WTC11 (cell line): ENCODE data around the gene EIF2S3. TPM values are rescaled to one million over a fixed set of nuclear protein-coding genes. Genes with fewer than 3 reads are reported as not detected.

Source experiments
- ATAC-seq: fragments of 200-7000 bp; cut with Tn5 transposase; 2 replicates; pipeline ENCODE4 v1.10.0; 2021; ENCODE audit warnings: mild to moderate bottlenecking, moderate library complexity
- CTCF ChIA-PET: fragments of 300-600 bp; sonication (Branson Sonifier 250); formaldehyde crosslinking; loops from one replicate; lab custom pipeline; 2021; ENCODE audit warnings: antibody characterized with exemption; lab: Charles Lee
- POLR2A ChIA-PET: fragments of 350-600 bp; sonication (Branson Sonifier 250); formaldehyde crosslinking; loops from one replicate; lab custom pipeline; 2021; ENCODE audit warnings: antibody characterized with exemption; lab: Charles Lee
- DNase-seq: peaks from one replicate; pipeline ENCODE4 v3.0.0; 2021; ENCODE audit warnings: low spot score
- H3K27ac Mint-ChIP-seq: 2 replicates; pipeline ENCODE4 v1.8.0; 2021; ENCODE audit warnings: mixed read lengths
- H3K27me3 Mint-ChIP-seq: 2 replicates; pipeline ENCODE4 v1.8.0; 2021; ENCODE audit warnings: low read depth, mild to moderate bottlenecking, moderate library complexity, mixed read lengths
- H3K36me3 Mint-ChIP-seq: 2 replicates; pipeline ENCODE4 v1.8.0; 2021; ENCODE audit warnings: mixed read lengths
- H3K4me1 Mint-ChIP-seq: 2 replicates; pipeline ENCODE4 v1.8.0; 2022; ENCODE audit warnings: mixed read lengths
- H3K4me3 Mint-ChIP-seq: 2 replicates; pipeline ENCODE4 v1.8.0; 2021; ENCODE audit warnings: mild to moderate bottlenecking, moderate library complexity, mixed read lengths
- H3K9me3 Mint-ChIP-seq: 2 replicates; pipeline ENCODE4 v1.8.0; 2021; ENCODE audit warnings: mixed read lengths
- JAZF1 ChIP-seq: fragments of 250-450 bp; sonication (Bioruptor Pico); IDR thresholded peaks from 2 replicates; pipeline ENCODE4 v1.9.0; 2021; ENCODE audit warnings: moderate library complexity, mild to moderate bottlenecking, inconsistent platforms
- NFE2L1 ChIP-seq: sonication (generic); formaldehyde crosslinking; IDR thresholded peaks from 2 replicates; pipeline ENCODE4 v1.8.1; 2023; ENCODE audit warnings: missing genetic modification reagents
- NR2C2 ChIP-seq: sonication (generic); formaldehyde crosslinking; IDR thresholded peaks from 2 replicates; pipeline ENCODE4 v1.8.0; 2022; ENCODE audit warnings: mild to moderate bottlenecking, missing genetic modification reagents
- PRRX2 ChIP-seq: fragments of 250-450 bp; sonication (Bioruptor Pico); IDR thresholded peaks from 2 replicates; pipeline ENCODE4 v1.8.0; 2021; ENCODE audit warnings: mild to moderate bottlenecking
- SP1 ChIP-seq: sonication (generic); formaldehyde crosslinking; conservative IDR thresholded peaks from 2 replicates; pipeline ENCODE4 v1.8.1; 2022; ENCODE audit warnings: missing genetic modification reagents
- TEAD4 ChIP-seq: sonication (generic); formaldehyde crosslinking; IDR thresholded peaks from 2 replicates; pipeline ENCODE4 v1.8.0; 2022; ENCODE audit warnings: mild to moderate bottlenecking, missing genetic modification reagents
- USF2 ChIP-seq: sonication (generic); formaldehyde crosslinking; IDR thresholded peaks from 2 replicates; pipeline ENCODE4 v1.8.1; 2023; ENCODE audit warnings: mild to moderate bottlenecking, missing genetic modification reagents, moderate library complexity
- ZNF263 ChIP-seq: sonication (generic); formaldehyde crosslinking; IDR thresholded peaks from 2 replicates; pipeline ENCODE4 v1.8.1; 2022; ENCODE audit warnings: low read depth, mild to moderate bottlenecking, moderate library complexity, missing genetic modification reagents
- ZNF396 ChIP-seq: fragments of 250-450 bp; sonication (Bioruptor Pico); IDR thresholded peaks from 2 replicates; pipeline ENCODE4 v1.8.0; 2021; ENCODE audit warnings: mild to moderate bottlenecking, moderate library complexity, borderline replicate concordance
- total RNA-seq: library from RNA; stranded (reverse); gene quantifications from 3 replicates; pipeline ENCODE4 v1.2.3, GENCODE V29; 2021
- TF ChIP-seq, protein P1 (sequence below): fragments of 200-600 bp; IDR thresholded peaks from 2 replicates; pipeline ENCODE4 v1.8.0; 2022; ENCODE audit warnings: antibody characterized with exemption
- TF ChIP-seq, protein P2 (sequence below): sonication (generic); formaldehyde crosslinking; IDR thresholded peaks from 2 replicates; pipeline ENCODE4 v1.8.0; 2023; ENCODE audit warnings: mild to moderate bottlenecking, missing genetic modification reagents
- TF ChIP-seq, protein P3 (sequence below): sonication (generic); formaldehyde crosslinking; IDR thresholded peaks from 2 replicates; pipeline ENCODE4 v1.8.0; 2023; ENCODE audit warnings: missing genetic modification reagents
- TF ChIP-seq, protein P4 (sequence below): sonication (generic); formaldehyde crosslinking; IDR thresholded peaks from 2 replicates; pipeline ENCODE4 v1.8.0; 2022; ENCODE audit warnings: mild to moderate bottlenecking, missing genetic modification reagents
- TF ChIP-seq, protein P5 (sequence below): sonication (generic); formaldehyde crosslinking; IDR thresholded peaks from 2 replicates; pipeline ENCODE4 v1.8.0; 2023; ENCODE audit warnings: missing genetic modification reagents, mild to moderate bottlenecking, borderline replicate concordance
- TF ChIP-seq, protein P6 (sequence below): sonication (generic); formaldehyde crosslinking; IDR thresholded peaks from 2 replicates; pipeline ENCODE4 v1.8.1; 2022; ENCODE audit warnings: low read depth, mild to moderate bottlenecking, moderate library complexity, missing genetic modification reagents, borderline replicate concordance
- TF ChIP-seq, protein P7 (sequence below): sonication (generic); formaldehyde crosslinking; IDR thresholded peaks from 2 replicates; pipeline ENCODE4 v1.8.1; 2022; ENCODE audit warnings: mild to moderate bottlenecking, missing genetic modification reagents, moderate library complexity, borderline replicate concordance

The EIF2S3 gene
- total RNA-seq, 1 experiment from 2014 or later = 299 TPM

DNA sequence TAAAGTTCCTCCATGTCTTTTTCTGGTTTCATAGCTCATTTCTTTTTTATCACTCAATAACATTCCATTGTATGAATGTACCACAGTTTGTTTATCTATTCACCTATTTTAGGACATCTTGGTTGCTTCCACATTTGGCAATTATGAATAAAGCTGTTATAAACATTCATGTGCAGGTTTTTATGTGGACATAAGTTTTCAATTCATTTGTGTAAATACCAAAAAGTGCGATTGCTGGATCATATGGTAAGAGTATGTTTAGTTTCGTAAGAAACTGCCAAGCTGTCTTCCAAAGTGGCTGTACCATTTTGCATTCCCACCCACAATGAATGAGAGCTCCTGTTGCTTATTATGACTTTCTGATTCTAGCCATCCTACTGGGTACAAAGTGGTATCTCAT is 58.4 kb downstream of the EIF2S3 start:
- Mint-ChIP-seq H3K27me3 (no peaks in the 10 kb centered on the region; the same call in 1 of the 2 replicates), H3K36me3 (no peaks in the 10 kb centered on the region)
- ATAC-seq (no peak), DNase-seq (no peak)
- POLR2A ChIA-PET = no interaction called here
- TF ChIP-seq, protein P1, sequence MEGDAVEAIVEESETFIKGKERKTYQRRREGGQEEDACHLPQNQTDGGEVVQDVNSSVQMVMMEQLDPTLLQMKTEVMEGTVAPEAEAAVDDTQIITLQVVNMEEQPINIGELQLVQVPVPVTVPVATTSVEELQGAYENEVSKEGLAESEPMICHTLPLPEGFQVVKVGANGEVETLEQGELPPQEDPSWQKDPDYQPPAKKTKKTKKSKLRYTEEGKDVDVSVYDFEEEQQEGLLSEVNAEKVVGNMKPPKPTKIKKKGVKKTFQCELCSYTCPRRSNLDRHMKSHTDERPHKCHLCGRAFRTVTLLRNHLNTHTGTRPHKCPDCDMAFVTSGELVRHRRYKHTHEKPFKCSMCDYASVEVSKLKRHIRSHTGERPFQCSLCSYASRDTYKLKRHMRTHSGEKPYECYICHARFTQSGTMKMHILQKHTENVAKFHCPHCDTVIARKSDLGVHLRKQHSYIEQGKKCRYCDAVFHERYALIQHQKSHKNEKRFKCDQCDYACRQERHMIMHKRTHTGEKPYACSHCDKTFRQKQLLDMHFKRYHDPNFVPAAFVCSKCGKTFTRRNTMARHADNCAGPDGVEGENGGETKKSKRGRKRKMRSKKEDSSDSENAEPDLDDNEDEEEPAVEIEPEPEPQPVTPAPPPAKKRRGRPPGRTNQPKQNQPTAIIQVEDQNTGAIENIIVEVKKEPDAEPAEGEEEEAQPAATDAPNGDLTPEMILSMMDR = no peak
- TF ChIP-seq, protein P2, sequence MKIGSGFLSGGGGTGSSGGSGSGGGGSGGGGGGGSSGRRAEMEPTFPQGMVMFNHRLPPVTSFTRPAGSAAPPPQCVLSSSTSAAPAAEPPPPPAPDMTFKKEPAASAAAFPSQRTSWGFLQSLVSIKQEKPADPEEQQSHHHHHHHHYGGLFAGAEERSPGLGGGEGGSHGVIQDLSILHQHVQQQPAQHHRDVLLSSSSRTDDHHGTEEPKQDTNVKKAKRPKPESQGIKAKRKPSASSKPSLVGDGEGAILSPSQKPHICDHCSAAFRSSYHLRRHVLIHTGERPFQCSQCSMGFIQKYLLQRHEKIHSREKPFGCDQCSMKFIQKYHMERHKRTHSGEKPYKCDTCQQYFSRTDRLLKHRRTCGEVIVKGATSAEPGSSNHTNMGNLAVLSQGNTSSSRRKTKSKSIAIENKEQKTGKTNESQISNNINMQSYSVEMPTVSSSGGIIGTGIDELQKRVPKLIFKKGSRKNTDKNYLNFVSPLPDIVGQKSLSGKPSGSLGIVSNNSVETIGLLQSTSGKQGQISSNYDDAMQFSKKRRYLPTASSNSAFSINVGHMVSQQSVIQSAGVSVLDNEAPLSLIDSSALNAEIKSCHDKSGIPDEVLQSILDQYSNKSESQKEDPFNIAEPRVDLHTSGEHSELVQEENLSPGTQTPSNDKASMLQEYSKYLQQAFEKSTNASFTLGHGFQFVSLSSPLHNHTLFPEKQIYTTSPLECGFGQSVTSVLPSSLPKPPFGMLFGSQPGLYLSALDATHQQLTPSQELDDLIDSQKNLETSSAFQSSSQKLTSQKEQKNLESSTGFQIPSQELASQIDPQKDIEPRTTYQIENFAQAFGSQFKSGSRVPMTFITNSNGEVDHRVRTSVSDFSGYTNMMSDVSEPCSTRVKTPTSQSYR = no peak
- TF ChIP-seq, protein P3, sequence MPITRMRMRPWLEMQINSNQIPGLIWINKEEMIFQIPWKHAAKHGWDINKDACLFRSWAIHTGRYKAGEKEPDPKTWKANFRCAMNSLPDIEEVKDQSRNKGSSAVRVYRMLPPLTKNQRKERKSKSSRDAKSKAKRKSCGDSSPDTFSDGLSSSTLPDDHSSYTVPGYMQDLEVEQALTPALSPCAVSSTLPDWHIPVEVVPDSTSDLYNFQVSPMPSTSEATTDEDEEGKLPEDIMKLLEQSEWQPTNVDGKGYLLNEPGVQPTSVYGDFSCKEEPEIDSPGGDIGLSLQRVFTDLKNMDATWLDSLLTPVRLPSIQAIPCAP (CRISPR knock-in tag) = no peak
- TF ChIP-seq JAZF1 (no peak), PRRX2 (CRISPR knock-in tag) (no peak), USF2 (CRISPR knock-in tag) (no peak), NR2C2 (CRISPR knock-in tag) (no peak), NFE2L1 (CRISPR knock-in tag) (no peak), ZNF263 (CRISPR knock-in tag) (no peak), SP1 (no peak)
- TF ChIP-seq, protein P4, sequence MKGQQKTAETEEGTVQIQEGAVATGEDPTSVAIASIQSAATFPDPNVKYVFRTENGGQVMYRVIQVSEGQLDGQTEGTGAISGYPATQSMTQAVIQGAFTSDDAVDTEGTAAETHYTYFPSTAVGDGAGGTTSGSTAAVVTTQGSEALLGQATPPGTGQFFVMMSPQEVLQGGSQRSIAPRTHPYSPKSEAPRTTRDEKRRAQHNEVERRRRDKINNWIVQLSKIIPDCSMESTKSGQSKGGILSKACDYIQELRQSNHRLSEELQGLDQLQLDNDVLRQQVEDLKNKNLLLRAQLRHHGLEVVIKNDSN (CRISPR knock-in tag) = no peak
- TF ChIP-seq, protein P5, sequence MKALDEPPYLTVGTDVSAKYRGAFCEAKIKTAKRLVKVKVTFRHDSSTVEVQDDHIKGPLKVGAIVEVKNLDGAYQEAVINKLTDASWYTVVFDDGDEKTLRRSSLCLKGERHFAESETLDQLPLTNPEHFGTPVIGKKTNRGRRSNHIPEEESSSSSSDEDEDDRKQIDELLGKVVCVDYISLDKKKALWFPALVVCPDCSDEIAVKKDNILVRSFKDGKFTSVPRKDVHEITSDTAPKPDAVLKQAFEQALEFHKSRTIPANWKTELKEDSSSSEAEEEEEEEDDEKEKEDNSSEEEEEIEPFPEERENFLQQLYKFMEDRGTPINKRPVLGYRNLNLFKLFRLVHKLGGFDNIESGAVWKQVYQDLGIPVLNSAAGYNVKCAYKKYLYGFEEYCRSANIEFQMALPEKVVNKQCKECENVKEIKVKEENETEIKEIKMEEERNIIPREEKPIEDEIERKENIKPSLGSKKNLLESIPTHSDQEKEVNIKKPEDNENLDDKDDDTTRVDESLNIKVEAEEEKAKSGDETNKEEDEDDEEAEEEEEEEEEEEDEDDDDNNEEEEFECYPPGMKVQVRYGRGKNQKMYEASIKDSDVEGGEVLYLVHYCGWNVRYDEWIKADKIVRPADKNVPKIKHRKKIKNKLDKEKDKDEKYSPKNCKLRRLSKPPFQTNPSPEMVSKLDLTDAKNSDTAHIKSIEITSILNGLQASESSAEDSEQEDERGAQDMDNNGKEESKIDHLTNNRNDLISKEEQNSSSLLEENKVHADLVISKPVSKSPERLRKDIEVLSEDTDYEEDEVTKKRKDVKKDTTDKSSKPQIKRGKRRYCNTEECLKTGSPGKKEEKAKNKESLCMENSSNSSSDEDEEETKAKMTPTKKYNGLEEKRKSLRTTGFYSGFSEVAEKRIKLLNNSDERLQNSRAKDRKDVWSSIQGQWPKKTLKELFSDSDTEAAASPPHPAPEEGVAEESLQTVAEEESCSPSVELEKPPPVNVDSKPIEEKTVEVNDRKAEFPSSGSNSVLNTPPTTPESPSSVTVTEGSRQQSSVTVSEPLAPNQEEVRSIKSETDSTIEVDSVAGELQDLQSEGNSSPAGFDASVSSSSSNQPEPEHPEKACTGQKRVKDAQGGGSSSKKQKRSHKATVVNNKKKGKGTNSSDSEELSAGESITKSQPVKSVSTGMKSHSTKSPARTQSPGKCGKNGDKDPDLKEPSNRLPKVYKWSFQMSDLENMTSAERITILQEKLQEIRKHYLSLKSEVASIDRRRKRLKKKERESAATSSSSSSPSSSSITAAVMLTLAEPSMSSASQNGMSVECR (CRISPR knock-in tag) = no peak
- TF ChIP-seq, all 79 proteins: peak for 0
- no peaks in the 10 kb centered on the region for H3K9me3 Mint-ChIP-seq
- H3K27ac Mint-ChIP-seq = no peak overlapping the region
- no peaks in the 10 kb centered on the region for H3K4me1 Mint-ChIP-seq
- CTCF ChIA-PET = no interaction called here
- H3K4me3 Mint-ChIP-seq = no peak overlapping the region

- Mint-ChIP-seq H3K9me3 (no peaks in the 10 kb centered on the region), H3K4me3 (no peak overlapping the region), H3K27me3 (no peaks in the 10 kb centered on the region; the same call in 1 of the 2 replicates), H3K4me1 (no peaks in the 10 kb centered on the region), H3K27ac (no peak overlapping the region), H3K36me3 (no peaks in the 10 kb centered on the region)
- no peak for DNase-seq
- ATAC-seq = no peak
- ChIA-PET CTCF (no interaction called here), POLR2A (no interaction called here)
- TF ChIP-seq, protein P6, sequence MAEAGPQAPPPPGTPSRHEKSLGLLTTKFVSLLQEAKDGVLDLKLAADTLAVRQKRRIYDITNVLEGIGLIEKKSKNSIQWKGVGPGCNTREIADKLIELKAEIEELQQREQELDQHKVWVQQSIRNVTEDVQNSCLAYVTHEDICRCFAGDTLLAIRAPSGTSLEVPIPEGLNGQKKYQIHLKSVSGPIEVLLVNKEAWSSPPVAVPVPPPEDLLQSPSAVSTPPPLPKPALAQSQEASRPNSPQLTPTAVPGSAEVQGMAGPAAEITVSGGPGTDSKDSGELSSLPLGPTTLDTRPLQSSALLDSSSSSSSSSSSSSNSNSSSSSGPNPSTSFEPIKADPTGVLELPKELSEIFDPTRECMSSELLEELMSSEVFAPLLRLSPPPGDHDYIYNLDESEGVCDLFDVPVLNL (CRISPR knock-in tag) = no peak
- TF ChIP-seq ZNF396 (no peak), TEAD4 (CRISPR knock-in tag) (no peak)
- TF ChIP-seq, protein P7, sequence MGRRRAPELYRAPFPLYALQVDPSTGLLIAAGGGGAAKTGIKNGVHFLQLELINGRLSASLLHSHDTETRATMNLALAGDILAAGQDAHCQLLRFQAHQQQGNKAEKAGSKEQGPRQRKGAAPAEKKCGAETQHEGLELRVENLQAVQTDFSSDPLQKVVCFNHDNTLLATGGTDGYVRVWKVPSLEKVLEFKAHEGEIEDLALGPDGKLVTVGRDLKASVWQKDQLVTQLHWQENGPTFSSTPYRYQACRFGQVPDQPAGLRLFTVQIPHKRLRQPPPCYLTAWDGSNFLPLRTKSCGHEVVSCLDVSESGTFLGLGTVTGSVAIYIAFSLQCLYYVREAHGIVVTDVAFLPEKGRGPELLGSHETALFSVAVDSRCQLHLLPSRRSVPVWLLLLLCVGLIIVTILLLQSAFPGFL = no peak
- TF ChIP-seq, protein P4 (CRISPR knock-in tag) = no peak
These were observed 62.5 kb downstream of the EIF2S3 start for GRCh38 chrX:24117258-24117657.
